ENCODE results near the gene FGF5. TPM values are rescaled to one million over a fixed set of nuclear protein-coding genes. Genes with fewer than 3 reads are reported as not detected.
"Not testable (repeated sequence)": the region's sequence is repeated elsewhere in the genome, so short reads cannot be mapped to it uniquely, and the experiment has no call there.

Gene FGF5, protein sequence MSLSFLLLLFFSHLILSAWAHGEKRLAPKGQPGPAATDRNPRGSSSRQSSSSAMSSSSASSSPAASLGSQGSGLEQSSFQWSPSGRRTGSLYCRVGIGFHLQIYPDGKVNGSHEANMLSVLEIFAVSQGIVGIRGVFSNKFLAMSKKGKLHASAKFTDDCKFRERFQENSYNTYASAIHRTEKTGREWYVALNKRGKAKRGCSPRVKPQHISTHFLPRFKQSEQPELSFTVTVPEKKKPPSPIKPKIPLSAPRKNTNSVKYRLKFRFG
- total RNA-seq: not detected

DNA sequence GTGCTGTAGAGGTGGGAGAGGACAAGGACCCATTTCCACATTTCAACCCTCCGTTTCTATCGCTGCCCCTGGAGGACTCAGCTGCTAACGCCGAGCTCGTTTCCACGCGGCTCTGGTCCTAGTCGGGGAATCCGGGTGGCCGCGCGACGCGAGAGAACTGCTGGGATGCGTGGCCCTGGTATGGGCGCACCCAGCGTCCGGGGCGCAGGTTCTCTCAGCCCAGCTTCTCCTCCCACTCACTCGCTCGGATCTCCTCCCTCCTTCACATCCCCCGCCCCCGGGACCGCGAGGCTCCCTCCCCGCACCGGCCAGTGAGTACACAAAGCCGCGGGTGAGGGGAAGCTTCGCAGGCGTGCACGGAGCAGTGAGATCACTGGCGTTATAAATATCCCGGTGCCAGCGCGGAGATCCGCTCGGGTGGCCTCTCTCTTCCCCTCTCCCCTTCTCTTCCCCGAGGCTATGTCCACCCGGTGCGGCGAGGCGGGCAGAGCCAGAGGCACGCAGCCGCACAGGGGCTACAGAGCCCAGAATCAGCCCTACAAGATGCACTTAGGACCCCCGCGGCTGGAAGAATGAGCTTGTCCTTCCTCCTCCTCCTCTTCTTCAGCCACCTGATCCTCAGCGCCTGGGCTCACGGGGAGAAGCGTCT is at the start of gene FGF5:
Gene FGF5 (plus strand): TSS at position 412 of the 649 bp plus-strand sequence. CDS start 161 bp downstream, at position 573.
- DNase-seq: no peak

- DNase-seq: no peak
These were observed 47.0 kb upstream of the FGF5 start for GRCh38 chr4:80219301-80220025.

- DNase-seq: no peak
These were observed 45.8 kb upstream of the FGF5 start for GRCh38 chr4:80220711-80221110.

GRCh38 chr4:80221161-80221560 is 45.3 kb upstream of the FGF5 start:
- no peak for DNase-seq

DNA sequence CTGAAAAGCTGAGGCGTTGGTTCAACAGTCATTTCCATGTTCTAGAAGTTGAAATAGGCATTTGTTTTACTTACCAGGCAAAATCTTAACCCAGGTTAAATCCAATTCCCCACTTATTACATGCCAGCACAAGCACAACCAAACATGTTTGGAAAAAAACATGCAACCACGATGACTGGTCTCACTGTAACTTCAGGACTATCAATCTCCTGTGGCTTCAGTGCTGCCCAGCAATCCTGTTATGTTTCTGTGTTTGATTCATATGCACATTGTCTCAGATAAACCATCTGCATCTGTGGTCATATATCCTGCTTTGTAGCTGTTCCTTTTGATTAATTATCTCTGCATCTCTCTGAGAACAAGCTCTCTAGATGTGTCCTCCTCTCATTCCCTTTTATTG is 40.9 kb upstream of the FGF5 start:
- DNase-seq: no peak

- no peak for DNase-seq
These were observed 40.4 kb upstream of the FGF5 start for GRCh38 chr4:80226094-80226493.

- DNase-seq: no peak
These were observed 38.0 kb upstream of the FGF5 start for GRCh38 chr4:80228460-80228859.

GRCh38 chr4:80229128-80229527 is 37.3 kb upstream of the FGF5 start:
- no peak for DNase-seq

DNA sequence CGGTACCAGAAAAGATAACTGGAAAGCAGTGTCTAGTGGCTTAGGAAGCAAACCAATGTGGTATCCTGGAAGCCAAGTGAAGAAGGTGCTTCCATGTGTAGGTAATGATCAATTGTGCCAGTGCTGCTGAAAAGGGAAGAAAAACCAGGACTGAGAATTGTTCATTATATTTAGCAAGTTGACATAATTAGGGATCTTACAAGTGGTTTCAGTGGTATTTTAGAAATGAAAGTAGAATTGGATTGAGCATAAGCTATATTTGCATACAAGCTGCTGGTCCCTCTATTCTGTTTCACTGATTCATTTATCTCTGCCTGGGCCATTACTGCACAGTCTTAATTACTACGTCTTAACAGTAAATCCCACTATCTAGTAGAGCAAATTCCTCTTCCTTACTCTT is 36.9 kb upstream of the FGF5 start:
- no peak for DNase-seq

DNA sequence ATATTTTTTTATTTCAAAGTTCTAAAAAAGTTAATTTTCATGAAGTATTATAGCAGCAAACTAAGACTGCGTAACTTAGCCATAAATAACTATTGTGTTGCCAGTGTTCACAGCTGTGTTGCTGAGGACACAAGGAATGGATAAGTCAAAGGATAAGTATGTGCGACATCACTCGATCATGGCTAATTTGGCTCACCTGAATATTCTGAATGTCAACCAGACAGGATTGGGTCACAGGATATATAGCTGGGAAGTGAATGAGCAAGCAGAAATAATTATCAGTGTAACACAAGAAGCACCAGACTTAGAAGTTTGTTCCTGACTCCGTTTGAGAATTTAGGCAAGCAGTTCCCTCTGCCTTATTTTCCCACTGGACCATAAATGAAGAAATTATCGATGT is 35.3 kb upstream of the FGF5 start:
- no peak for DNase-seq

DNA sequence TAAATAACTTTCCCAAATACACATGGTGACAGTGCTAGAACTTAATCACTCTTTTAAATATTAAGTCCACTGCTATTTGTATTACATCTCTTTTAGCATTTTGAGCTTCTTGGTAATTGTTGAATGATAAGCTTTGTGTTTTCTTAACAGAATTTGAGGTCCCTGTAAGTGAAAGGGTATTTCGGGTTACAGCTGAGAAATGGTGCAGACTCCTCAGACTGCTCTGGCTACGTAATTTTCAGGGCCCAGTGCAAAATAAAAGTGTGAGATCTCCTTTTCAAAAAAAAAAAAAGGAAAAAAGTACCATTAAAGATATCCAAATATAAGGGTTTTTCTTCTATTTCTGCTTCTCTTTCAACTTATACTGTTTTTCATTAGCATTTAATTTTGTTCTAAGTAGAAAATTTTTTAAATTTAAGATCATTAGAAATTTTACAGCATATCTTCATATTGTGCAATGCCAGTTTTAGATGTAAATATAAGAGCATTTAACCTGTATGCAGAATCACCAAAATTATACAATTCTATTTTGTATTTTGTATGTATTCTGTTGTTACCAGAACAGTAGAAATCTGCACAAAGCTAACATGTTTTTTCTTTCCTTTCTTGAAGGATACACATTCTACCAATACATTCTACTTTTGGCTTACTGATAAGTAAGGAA is 33.6 kb upstream of the FGF5 start:
- DNase-seq: no peak

DNA sequence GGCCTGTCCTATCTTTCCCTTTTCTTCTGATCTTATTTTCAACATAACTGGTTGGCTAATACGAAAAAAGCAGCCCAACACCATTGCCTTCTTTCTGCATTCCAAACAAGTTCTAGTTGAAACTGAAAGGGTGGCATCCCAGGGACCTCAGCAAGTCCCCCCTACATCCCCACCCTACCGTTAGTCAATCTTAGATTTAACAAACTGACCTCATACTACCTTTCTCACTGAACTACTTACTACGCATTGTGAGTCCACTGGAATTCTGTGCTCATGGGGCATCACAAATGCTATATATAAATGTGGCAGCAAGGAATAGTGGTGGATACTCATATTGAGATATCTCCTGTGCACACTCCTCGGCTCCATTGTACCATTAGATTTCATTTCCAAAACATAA is 33.1 kb upstream of the FGF5 start:
- no peak for DNase-seq

DNA sequence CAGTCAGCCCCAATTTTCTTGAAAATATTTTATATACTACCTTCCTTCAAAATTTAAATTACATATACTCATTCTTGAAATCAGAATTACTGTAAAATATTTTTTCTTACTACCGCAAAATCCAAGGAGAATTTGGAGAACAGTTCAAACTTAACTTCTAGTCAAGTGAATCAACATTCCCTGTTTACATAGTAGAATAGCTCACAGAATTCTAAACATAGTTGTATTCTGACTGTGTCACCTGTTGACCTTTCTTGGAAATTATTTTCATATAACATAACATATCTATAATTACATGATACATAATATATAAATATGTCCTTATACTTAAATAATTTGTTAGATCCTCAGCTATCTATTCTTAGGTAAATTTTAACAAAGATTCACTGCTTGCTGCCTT is 31.0 kb upstream of the FGF5 start:
- DNase-seq: no peak

- DNase-seq: no peak
These were observed 28.5 kb upstream of the FGF5 start for GRCh38 chr4:80237992-80238391.

GRCh38 chr4:80239480-80240150 is 26.8 kb upstream of the FGF5 start:
- no peak for DNase-seq

DNA sequence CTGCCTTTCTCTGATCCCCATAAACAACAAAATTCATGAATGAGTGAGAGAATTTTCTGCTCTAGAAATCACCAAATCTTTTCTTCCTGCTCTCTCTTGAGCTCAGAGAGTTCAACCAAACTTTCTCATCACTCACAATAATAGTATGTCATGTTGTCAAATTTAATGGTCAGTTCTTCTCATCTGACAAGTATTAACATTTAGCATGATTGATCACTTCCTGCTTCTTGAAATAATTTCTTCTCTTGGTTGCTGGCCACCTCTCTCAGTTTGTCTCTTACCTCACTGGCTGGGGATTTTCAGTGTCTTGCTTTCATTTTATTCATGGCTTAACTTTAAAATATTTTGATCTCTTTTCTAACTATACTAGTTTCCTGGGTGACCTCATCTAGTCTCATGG is 25.5 kb upstream of the FGF5 start:
- no peak for DNase-seq

DNA sequence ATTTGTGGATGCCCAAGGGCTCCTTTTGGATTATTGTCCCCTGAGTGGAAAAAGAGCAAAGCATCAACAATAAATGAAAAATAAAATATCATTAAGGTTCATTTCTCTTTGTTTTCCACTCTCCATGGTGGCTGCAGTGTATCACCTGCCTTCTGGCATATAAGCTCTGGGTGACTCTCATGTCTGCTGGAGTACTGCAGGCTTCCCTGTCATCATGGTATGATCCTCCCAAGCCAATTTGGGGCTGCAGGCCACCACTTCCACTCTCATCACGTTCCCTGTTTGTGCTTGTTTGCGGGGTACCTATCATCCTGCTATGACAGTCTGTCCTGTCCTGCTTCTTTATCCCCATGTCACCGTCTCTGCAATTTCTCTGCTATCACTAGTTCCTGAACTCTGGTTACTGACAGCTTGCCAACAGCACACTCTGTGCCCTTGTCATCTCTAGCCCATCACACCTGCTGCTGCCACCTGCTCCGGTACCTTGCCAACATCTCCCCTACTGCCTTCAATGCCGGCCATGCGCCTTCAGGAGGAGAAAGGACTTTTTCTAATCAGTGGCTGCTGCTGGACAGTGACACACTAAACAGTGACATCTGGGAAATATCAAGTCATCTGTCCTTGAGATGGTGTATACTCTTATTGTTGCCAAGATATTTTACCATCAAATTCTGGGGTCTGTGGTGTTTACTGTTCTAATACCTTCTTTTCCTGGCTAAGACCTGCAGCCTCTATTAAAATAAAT is 23.0 kb upstream of the FGF5 start:
- no peak for DNase-seq

GRCh38 chr4:80247484-80247883 is 19.0 kb upstream of the FGF5 start:
- DNase-seq: not testable (repeated sequence)

DNA sequence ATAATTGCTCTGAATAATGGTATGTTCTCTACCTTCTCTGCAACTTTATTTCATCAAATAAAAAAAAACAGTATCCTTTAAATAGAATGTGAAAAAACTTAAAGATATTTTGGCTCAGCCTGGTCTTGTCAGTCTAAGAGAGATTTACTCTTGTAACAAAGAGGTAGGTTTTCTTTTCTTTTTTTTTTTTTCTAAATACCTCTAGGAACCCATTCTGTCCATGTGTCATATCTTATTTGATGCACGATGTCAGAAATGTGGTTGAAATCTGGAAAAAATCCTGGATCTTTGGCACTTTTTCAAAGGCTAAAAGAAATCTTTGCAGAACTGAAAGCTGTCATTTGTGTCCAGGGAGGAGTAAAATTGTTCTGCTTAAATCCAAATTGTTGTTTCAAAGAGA is 17.3 kb upstream of the FGF5 start:
- DNase-seq: no peak

DNA sequence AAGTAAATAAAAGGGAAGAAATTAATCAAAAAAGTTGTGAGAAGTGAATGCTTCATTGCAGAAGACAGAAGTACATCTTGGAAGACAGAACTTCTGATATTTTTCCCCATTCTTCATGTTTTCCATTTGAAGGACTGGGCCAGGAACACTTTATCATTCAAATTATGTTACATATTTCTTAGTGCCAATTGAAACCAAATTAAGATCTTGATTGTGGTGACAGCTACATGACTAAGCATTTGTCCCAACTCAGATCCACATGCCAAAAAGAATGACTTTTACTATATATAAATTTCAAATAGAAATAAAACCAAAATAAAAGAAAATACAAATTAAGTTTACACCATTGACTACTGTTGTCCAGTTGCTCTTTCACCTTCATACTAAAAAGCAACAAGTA is 14.0 kb upstream of the FGF5 start:
- DNase-seq: no peak

DNA sequence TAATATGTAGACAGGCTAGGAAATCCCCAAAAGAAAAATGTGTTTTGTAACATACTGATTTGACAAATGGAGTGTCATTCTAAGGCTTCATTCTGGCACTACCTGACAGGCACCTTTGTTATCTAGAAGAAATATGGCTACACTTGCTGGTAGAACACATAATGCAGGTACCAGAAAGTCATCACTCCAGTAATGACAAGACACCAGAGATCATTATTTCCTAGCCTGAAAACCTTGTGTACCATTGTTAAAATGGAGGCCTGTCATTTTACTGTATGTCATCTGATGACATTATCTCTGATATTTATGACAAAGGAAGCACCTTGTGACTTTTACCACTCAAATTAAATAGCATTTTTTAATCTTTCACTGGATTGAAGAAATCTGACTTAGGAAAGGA is 13.5 kb upstream of the FGF5 start:
- no peak for DNase-seq

GRCh38 chr4:80253510-80253909 is 13.0 kb upstream of the FGF5 start:
- DNase-seq: no peak

All from effector CD4-positive, alpha-beta T cell (primary cell).